GM21515 (cell line): ENCODE data around the gene CTRL.

ENCODE experiments used
- ATAC-seq: cut with Tn5 transposase; IDR thresholded peaks from one replicate; pipeline ENCODE4 v1.9.1; 2021; ENCODE audit not compliant: unreplicated experiment

Gene CTRL

DNA sequence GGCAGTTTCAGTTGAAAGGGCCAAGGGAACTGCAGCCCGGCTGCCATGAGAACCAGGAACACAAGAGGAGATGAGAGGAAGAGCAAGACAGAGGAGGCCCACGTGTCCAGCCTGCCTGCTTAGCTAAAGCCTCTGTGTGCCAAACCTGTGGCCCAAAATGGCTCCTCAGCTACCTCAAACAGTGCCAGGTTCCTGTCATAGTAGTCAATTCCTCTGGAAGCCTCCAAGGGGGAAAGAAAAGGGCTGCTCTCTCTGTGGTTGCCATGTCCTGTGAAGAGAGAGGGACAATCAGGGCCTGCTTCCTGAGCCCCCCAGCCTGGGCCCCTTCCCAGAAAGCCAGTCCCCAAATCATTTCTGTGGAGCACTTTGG lies 31.6 kb upstream of the CTRL start:
- ATAC-seq: no peak

- no peak for ATAC-seq
Measured at GRCh38 chr16:67962135-67962534, 30.5 kb upstream of the CTRL start.

DNA sequence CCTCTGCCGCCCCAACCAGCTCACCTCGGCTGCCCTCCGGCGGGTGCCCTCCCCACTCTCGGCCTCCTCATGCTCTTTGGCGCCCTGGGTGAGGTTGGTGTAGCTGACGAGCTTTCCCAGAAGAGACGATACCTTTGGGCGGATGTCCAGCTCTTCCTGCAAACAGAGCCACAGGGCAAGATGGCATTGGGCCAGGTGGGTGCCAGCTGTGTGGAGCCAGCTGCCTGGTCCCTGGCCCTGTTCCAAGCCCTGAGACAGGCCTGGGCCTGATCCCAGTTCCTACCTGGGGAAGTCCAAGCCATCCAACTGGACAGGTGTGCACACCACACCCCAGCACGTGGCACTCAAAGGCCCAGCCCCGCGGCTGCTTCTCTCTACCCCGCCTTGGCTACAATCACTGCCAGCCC lies 29.9 kb upstream of the CTRL start:
- ATAC-seq: no peak

GRCh38 chr16:67959536-67960329 lies 28.1 kb upstream of the CTRL start:
- ATAC-seq: no peak

DNA sequence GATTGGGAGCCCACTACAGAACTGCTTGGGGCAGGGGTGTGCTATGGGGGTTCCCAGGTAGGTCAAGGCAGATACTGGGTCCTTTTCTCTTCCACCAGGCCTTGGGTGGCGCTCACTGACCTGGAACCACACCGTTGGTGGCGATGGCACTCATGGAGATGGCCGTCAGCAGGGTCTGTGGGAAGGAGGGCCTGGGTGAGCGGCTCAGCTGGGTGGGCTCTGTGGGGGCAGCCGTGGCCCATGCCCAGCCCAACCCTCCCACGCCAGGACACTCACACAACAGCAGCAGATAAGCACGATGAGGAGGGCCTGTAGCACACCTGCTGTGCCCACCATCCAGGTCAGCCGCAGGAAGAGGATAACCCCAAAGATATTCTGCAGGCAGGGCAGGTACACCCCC lies 26.0 kb upstream of the CTRL start:
- ATAC-seq: no peak

DNA sequence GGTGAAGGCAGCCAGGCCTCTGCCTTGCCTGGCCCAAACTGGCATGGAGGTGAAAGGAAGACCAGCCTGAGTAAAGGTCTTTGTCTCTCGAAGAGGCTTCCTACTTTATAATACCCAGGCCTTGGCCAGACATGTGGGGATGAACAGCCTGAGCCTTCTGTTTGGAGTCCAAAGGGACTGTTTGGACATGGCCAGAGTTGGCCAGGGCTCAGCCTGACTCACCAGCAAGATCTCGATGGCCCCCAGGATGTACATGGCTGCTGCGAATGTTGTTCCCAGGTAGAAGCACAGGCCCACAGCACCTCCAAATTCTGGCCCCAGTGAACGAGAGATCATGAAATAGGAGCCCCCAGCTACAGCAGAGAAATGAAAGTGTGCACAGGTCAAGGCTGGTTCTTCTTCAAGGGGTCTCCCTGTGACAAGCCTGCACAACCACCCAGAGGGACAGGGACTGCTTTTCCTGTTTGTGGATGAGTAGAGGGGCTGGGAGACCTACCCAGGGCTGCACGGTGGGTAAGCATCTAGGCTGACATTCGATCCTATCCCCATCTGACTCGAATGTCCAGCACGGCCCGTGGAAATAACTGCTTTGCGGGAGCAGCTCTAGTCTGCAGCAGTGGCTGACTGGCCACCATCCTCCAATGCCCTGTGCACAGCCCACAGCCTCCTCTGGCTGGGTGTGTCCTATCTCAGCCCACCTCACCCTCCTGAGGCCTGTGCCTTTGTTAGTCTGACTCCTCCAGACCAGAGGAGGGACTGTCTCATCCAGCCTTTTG lies 22.9 kb upstream of the CTRL start:
- ATAC-seq: no peak

GRCh38 chr16:67953641-67954375 lies 22.1 kb upstream of the CTRL start:
- ATAC-seq: no peak

- no peak for ATAC-seq
Measured at GRCh38 chr16:67951485-67951884, 19.8 kb upstream of the CTRL start.

DNA sequence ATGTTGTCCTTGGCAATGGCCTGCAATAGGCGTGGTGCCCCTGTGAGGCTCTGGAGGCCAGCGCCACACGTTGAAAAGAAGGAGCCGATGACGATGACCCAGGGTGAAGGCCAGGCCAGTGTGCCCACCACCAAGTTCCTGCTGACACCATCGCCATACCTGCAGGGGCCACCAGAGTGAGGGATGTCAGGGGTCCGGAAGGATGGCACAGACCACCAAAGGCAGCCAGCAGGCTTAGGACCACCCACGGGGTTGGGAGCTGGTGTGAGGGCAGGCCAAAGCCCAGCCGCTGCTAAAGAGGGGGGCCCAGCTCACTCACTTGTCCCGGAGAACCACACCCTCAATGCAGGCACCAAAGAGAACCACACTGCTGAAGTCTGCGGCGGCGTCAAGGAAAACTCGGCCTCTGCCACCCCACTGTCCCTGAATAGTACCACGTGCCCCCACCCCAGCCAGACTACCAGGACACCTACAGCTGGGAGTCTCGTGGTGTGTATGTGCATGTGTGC lies 18.7 kb upstream of the CTRL start:
- ATAC-seq: no peak

DNA sequence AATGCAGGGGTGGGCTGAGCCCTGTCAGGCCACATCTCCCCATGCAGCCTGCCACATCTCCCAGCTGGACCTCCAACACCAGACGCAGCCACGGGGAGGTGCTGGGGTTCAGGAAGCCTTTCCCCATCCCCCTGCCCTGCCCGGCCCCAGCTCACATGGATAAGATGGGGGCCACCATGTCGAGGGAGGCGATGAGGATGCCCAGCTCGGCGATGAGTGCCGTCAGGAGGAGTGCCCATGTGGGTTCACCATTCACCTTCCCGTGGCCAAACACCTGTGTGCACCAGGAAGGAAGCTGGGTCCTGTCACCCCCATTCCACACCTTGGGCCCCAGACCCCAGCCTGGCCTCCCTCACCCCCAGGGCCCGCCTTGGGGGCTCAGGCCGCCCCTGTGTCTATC lies 18.0 kb upstream of the CTRL start:
- no peak for ATAC-seq

DNA sequence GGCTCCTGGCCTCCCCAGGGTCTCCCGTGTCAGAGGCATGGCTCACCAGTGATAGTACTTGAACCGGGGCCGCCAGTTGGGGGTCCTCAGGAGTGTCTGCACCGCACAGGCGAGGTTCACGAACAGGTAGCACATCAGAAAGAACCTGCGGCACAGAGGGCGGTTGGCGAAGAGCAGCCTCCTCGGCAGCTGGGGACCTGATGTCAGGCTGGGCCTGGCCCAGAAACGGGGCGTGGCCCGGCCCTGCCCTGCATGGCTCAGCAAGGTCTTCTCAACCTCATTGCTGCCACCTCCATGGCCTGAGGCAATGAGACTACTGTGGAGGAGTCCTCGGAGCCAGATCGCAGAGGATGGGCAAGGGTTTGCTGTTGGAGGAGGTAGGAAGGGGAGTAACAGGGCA lies 16.4 kb upstream of the CTRL start:
- ATAC-seq: no peak

- no peak for ATAC-seq
Measured at GRCh38 chr16:67946966-67947558, 15.4 kb upstream of the CTRL start.

- ATAC-seq: no peak
Measured at GRCh38 chr16:67946128-67946569, 14.5 kb upstream of the CTRL start.

GRCh38 chr16:67945392-67945933 lies 13.8 kb upstream of the CTRL start:
- no peak for ATAC-seq

DNA sequence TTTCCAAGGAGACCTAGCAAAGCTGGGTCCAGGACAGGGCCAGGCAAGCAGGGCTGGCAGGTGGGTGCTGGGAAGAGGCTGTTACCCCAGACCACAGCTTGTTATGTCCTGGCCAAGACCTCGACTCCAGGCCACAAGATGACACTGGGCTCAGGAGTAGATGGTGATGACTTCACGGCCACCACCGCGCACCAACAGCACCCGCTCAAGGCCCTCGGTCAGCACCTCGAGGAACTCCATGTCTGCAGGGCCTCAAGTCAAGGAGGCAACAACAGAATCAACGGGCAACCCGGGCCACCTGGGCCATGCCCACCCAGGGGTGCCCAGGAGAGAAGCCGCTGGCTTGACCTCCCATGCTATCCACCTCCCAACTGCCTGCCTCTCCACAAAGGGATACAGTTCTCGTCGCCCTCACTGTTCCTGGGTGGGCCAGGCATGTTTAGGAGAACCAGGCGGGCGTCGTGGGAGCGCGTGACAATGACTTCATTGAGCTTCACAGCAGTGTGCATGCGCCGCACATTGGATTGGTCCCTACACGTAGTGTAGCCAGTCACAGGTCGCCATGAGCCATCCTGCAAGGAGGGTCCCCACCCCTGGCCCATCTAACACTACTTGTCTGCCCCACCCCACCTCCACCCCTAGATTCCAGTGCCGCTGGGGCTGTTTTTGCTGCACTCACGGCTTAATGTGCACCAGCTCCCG lies 13.2 kb upstream of the CTRL start:
- ATAC-seq: no peak

GRCh38 chr16:67943619-67944504 lies 12.2 kb upstream of the CTRL start, which contains the start of gene LCAT:
Gene LCAT, minus strand, starts transcription at chr16:67944120. Its CDS starts 19 bp downstream, at chr16:67944101.
- ATAC-seq: no peak

DNA sequence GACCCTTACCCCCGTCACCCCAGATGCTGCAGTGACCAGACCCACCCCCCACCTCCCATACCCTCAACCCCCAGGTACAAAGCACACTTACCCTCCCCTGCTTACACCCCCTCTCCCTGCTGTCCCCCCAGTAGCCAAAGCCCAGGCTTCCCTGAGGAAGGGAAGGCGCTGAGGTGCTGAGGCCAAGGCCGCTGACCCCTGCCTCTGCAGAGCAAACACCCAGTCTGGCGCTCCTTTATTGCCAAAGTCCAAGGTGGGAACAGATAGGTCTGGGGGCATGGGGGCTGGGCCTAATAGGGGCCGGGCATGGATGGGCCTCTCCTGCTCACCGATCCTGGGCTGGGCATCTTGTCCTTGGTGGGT lies 11.6 kb upstream of the CTRL start:
- ATAC-seq: no peak

DNA sequence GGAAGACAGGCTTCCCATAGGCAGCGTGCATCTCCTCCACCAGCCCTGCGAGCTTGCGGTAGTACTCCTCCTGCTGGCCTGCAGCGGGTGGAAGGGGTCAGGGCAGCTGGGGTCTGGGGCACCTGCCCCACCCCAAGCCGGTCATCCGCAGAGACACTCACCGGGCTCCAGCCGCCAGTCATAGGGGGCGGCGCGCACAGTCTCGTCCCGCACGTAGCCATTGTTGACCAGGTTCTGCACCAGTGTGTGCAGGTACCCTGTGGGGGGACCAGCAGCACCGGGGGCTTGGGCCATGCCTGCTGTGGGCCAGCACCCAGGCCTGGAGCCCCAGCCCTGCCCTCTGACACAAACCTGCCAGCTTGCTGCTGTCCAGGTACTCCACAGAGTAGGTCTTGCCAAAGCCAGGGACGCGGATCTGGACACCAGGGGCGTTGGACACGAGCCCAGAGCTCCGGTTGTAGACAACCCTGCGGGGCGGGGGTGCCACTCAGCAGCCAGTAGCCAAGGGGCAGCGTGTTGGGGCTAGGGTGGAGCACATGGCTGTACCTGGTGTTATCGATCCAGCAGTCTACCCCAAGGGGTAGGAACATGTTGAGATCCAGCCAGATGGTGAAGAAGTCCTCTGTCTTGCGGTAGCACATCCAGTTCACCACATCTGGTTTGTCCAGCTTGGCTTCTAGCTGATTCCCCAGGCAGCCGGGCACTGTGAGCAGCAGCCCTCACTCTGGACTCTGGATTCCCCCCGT lies 11.0 kb upstream of the CTRL start:
- ATAC-seq: no peak

DNA sequence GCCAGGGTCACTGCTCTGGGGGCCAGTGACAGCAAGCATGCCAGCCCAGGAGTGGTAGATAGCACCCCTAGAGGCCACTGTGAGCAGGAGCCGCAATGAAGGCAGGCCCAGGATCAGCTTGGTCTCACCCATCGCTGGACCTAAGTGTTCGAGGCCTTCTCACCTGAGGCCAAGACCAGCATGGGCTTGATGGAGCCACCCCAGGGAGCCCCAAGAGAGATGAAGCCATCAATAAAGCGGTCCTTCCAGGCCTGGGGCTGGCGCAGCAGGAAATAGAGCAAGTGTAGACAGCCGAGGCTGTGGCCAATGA lies 10.5 kb upstream of the CTRL start:
- ATAC-seq: no peak
